A673 (cell line): ENCODE results near the gene BICC1.

Source experiments
- CTCF ChIP-seq: fragments of 300-800, 200-600 bp; sonication (generic); conservative IDR thresholded peaks from 2 replicates; pipeline ENCODE4 v1.5.1; 2017; ENCODE audit warnings: low read depth, mild to moderate bottlenecking, antibody characterized with exemption, low read length, moderate library complexity, mixed read lengths
- EZH2 ChIP-seq: fragments of 200-600 bp; sonication (generic); IDR thresholded peaks from 2 replicates; pipeline ENCODE4 v1.6.1; 2017; ENCODE audit warnings: borderline replicate concordance, low read depth, mild to moderate bottlenecking, mixed read lengths, antibody characterized with exemption, low read length; ENCODE audit not compliant: poor library complexity, severe bottlenecking

GRCh38 chr10:58742141-58742540 is 229.5 kb downstream of the BICC1 start:
- TF ChIP-seq EZH2, result no peak
- no peak for TF ChIP-seq CTCF
